ENCODE measurements around the gene CWF19L2.

CWF19L2 gene

DNA sequence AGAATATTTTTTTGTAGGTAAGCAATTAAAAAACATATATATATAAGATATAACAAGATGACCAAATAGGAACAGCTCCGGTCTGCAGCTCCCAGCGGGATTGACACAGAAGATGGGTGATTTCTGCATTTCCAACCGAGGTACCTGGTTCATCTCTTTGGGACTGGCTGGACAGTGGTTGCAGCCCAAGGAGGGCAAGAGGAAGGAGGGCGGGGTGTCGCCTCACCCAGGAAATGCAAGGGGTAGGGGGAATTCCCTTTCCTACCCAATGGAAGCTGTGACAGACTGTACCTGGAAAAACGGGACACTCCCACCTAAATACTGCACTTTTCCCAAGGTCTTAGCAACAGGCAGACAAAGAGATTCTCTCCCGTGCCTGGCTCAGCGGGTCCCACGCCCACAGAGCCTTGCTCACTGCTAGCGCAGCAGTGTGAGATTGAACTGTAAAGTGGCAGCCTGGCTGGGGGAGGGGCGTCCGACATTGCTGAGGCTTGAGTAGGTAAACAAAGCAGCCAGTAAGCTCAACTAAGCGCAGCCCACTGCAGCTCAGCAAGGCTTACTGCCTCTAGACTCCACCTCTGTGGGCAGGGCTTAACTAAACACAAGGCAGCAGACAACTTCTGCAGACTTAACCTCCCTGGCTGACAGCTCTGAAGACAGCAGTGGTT is 163.8 kb downstream of the CWF19L2 start:
- no peak for DNase-seq (ENCODE audit: low read depth)

DNA sequence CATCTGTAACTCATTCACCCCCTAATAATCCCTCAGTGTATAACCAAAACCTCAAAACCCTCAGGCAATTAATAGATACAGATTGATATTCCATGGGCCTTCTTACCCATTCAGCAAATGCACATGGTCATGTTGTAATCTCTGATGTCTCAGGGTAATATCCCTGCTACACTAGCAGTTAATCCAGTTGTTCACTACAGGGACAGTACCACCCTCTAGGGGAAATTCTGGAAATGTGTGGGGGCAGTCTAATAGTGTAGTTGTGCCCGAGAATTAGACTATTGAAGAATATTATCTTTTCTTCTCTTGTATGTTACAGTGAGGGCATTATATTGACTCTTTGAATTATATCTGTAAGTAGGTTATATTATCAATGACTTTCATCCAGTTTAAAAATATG is 175.4 kb downstream of the CWF19L2 start:
- DNase-seq (ENCODE audit: low read depth) = no peak

Measured in activated T-cell treated with anti-CD3 and anti-CD28 coated beads for 1 hour (primary cell).